Islet of Langerhans (tissue), 1 donor: ENCODE data around the gene CDH18.

Source experiments
- FAIRE-seq: peaks from one replicate; lab custom pipeline; 2011; peaks lifted over from hg19 to GRCh38; lab: Jason Lieb, UNC

Gene CDH18

GRCh38 chr5:19928562-19929421 lies 59.2 kb downstream of the CDH18 start:
- peak; percentile 99 for FAIRE-seq

- FAIRE-seq = peak; percentile 61
Measured at GRCh38 chr5:19927919-19928318, 60.1 kb downstream of the CDH18 start.

GRCh38 chr5:19927170-19927569 lies 60.8 kb downstream of the CDH18 start:
- FAIRE-seq = no peak

DNA sequence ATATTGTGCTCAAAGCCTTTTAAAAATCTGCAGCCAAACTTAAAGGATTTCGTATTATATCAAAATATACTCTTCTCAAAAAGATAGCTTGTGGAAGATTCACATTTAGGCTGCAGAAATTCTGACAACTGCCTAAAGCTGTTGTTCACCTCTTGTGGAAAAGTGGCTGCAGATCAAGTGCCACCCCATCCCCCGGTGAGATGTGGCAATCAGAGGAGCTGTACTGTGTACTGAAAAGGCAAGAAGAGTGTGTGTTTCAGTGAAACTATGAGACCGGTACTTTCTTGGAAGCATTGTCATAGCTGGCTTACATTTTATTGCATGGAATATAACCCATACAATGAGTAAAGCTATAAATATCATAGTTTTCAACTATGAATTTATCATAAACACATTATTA lies 64.3 kb downstream of the CDH18 start:
- no peak for FAIRE-seq

- FAIRE-seq = no peak
Measured at GRCh38 chr5:19920761-19921160, 67.2 kb downstream of the CDH18 start.

- no peak for FAIRE-seq
Measured at GRCh38 chr5:19918780-19919179, 69.2 kb downstream of the CDH18 start.

DNA sequence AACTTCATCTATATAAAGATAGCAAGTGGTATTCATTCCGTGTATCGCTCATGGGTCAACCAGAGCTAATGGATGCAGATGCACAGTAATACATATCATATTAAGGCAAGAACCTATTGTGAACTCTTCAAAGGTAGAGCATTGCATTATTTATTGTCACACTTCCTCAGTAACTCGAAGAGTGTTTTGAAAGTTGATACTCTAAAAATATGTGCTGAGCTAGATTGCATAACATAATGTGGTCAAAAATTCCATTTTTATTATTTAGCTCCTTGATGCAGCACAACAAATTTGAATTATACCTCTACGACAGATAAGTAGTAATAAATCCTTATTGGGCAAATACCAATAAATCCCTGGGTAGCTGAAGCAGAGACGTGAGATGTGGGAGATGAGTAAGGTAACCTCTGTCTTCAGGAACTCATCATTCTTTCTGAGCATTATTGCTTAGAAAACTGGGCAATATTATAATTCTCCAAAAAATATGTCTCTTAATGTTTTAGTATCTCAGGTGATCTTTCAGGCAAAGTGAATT lies 70.3 kb downstream of the CDH18 start:
- FAIRE-seq = no peak

GRCh38 chr5:19910136-19910535 lies 77.9 kb downstream of the CDH18 start:
- FAIRE-seq = peak; percentile 95

DNA sequence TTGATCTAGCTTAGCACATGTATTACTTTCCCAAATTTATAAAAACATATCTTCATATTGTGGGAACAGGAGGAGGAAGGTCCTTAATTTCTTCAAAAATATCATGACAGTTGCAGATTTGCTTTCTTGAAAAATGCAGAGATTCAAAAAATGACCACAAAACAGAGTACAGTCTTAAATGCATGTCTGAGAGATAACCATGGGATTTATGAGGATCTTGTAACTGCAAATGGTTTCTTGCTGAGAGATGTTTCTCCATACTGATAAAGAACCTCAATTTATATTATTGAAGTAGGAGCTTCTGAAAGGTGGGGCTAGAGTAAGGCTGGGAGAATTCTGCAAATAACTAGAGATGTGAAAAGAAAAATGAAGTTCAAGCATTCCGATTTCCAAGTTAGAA lies 83.2 kb downstream of the CDH18 start:
- no peak for FAIRE-seq

DNA sequence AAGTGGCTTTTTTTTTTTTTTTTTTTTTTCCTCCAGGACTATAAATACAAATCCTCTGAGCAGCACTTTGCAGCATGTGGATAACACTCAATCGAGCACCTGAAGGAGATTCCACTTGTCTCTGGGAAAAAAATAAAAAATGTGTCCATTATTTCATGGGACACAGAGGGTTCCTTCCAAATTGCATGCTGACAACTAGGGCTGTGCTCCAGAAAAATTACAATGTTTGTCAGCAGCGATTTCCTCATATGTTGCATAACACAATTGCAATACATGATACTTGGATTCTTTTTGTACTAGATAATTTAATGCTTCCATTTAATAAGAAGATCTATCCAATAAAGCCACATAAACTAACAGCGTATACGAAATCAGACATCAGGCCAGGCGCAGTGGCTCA lies 84.4 kb downstream of the CDH18 start:
- FAIRE-seq = no peak

DNA sequence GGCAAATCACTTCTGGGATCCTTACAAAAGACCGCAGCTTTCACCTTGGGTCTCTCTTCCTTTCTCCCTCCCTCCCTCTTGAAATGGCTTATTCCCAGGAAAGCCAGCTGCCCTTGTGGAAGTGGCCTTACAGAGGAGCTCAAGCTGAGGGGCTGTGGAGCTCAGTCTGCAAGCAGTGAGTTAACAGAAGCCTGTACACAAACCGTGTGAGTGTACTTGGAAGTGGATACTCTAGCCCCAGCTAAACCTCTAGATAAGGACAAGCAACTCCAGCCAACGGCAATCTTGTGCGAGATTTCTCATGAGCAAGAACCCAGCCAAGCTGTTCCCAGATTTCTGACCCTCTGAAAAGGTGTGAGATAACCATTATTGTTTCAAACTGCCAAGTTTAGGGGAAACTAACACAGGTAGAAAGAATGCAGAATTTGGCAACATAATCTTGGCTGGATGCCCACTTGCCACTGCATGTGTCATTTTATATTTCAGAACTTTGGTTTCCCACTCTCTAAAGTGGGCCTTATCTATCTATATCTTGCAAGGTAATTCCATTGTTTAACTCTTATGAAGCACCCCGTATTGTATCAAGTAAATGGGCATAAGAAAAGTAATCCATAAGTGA lies 85.6 kb downstream of the CDH18 start:
- no peak for FAIRE-seq

- FAIRE-seq = peak; percentile 71
Measured at GRCh38 chr5:19900269-19900668, 87.7 kb downstream of the CDH18 start.

DNA sequence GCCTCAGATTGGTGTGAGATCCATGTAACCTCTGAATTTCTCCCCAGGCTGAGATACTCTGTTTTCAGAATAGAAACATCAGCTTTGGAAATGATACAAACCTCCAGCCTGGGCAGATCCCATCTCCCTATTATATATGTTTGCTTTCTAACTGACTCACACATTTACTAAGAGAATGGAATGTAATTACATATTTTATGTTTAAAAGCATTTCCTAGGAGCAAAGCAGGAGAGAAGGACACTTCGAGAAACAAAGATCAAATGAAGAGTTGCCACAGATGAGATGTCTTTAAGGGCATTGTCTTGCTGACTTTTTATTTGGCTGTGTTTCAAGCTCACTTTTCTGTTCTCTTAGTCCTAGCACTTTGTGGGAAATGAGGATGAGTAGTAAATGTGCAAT lies 96.3 kb downstream of the CDH18 start:
- FAIRE-seq = no peak

DNA sequence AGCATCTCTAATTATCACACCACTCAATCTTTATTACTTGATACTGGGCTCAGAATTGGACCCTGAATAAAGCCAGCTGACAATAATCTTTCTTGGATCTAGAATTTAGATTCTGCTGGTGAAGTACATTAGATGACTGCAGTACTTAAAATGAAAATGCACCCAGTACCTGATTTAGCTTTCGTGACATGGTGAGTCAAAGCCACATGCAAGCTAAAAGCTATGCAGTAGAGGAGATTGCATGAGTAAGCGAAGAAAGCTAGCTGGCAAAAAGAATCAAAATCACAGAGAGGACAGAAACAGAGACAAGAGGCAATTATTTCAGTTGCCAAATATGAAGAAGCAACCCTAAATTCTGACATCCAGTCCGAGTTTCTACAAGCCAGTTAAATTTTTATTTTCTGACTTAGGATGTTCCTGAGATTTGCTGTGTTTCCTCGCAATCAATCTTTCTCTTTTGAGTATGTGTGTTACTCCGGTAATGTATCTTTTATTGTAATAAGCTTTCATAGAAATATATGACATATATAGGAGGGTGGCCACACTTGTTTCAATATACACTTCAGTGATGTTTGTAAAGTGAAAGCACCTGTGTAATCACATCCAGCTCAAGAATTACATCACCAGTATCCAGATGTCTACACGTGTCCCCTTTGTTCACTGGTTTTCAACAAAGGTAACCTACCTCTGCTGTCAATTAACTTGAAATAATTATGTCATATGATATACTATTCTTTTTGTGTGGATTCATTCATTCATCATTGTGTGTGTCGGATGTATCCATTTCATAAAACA lies 101.7 kb downstream of the CDH18 start:
- peak; percentile 5 for FAIRE-seq

DNA sequence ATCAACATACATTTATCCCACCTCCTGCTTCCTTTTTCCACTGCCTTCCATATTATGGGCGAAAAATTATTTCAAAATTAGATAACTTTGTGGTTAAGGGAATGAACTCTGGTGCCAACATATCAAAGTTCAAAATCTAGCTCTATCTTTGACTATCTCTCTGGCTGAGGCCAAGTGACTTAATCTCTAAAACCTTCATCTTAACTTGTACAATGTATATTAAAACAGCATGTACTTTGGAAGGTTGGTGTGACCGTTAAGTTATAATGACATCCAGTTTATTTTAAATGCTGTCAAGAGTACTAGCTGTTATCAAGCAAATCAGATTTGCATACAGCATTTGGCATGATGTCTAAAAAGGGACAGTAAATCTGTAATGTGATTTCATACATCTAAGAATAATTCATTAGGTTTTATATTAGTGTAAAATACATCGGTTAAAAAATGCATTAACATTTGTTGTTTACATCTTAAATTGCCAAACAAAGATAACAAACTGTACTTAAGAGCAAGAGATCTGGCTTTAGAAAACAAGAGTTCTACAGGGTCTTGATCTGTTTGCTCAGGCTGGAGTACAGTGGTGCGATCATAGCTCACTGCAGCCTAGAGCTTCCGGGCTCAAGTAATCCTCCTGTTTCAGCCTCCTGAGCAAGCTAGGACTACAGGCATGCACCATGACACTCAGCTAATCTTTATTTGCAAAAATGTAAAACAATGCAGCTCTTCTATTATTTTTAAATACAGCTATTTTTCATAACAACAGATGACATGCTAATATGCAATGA lies 102.8 kb downstream of the CDH18 start:
- FAIRE-seq = no peak

GRCh38 chr5:19880859-19881436 lies 107.1 kb downstream of the CDH18 start:
- FAIRE-seq = peak; percentile 92

DNA sequence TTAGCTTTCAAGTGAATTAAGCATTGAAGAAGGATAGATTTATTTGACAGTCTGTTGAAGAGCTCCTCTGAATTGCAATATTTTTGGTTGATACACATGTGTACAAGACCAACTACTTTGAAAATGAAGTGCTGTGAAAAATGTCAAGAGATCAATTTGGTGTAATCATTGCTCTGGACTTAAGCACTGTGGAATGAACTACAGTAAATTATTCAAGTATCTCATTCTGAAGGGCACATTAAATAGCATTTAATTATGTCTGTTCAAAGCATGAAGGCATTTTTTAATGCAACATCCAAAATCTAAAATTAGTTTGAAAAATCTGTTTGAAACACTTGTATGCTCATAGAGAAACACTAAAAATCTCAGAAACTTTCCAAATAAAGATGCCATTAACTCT lies 107.5 kb downstream of the CDH18 start:
- FAIRE-seq = no peak

DNA sequence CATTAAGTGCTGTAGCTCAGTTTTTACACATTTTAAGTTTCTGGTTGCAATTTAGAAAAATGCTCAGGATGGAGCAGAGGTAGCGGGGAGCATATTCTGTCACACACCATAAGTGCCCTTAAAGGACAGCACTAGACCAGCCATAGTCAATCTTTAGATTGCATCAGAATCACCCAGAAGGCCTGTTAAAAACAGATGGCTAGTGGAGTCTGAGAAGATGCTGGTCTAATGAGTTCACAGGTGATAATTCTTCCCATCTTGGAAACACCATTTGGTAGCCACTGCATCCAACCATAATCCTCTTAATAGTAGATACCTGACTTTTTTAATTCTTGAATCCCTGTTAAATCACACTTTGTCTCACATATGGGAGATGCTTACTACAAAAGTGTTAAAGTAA lies 113.2 kb downstream of the CDH18 start:
- no peak for FAIRE-seq

DNA sequence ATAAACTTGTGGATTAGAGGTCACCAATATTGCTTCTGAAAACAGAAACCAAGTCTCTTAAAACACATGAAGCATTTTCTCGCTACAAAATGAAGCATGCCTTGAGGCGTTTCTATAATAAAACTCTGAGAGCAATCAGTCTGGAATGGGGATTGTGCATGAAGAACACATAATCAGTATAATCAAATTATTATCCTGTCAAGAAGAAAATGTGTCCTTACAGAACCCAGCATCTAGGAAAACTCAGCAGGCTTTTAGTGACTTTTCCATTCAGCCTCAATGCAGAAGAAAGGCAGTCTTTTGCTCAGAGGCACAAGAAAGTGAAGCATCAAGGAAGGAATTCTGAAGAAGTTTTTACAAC lies 121.9 kb downstream of the CDH18 start:
- no peak for FAIRE-seq

GRCh38 chr5:19865336-19866089 lies 122.5 kb downstream of the CDH18 start:
- no peak for FAIRE-seq

DNA sequence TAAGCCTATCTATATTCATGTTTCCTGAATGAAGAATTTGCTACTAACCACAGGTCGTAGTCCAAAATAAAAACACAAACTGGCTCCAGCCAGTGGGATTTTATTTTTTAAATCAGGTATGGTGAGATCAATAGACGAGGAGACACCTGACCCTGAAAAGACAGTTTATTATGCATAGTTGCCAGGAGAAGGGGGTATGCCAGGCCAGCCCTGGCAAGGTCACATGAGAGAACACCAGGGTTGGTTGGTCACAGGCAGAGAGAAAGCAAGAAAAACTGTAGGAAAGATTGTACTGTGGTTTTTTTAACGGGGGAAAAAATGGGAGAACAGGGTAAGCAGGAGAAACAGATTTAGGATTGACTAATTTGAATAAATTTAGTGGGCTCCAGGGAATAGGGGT lies 125.3 kb downstream of the CDH18 start:
- no peak for FAIRE-seq
